Stimulated activated naive CD4-positive, alpha-beta T cell (primary cell): ENCODE data around the gene PDIK1L.

Experiments
- DNase-seq, 6 experiments: peaks; one replicate each; lab custom pipeline; 2025; lab: John Stamatoyannopoulos, UW

The PDIK1L gene

GRCh38 chr1:26155370-26156284 is 44.0 kb downstream of the PDIK1L start:
- DNase-seq: no peak

GRCh38 chr1:26156285-26157038 is 44.8 kb downstream of the PDIK1L start:
- peak in 3 of 6 experiments; percentile 15 to 42 (median 18) for DNase-seq

- DNase-seq: no peak
Observed at GRCh38 chr1:26158271-26158907, 46.8 kb downstream of the PDIK1L start.

GRCh38 chr1:26158908-26159742 is 47.5 kb downstream of the PDIK1L start, which contains the start of gene FAM110D:
FAM110D (plus strand) TSS chr1:26159079; CDS start chr1:26161292, 2,213 bp downstream.
- DNase-seq: no peak

- DNase-seq: no peak
Observed at GRCh38 chr1:26159743-26160039, 48.1 kb downstream of the PDIK1L start.

GRCh38 chr1:26160527-26161414 is 49.1 kb downstream of the PDIK1L start:
- no peak for DNase-seq

GRCh38 chr1:26161415-26162219 is 50.0 kb downstream of the PDIK1L start:
- peak in 4 of 6 experiments; percentile 17 to 49 (median 31) for DNase-seq

GRCh38 chr1:26162220-26162709 is 50.6 kb downstream of the PDIK1L start:
- no peak for DNase-seq

- no peak for DNase-seq
Observed at GRCh38 chr1:26163684-26164035, 52.0 kb downstream of the PDIK1L start.

- peak in 4 of 6 experiments; percentile 24 to 65 (median 50) for DNase-seq
Observed at GRCh38 chr1:26164036-26164860, 52.6 kb downstream of the PDIK1L start.

GRCh38 chr1:26164861-26165842 is 53.5 kb downstream of the PDIK1L start:
- DNase-seq: no peak

- no peak for DNase-seq
Observed at GRCh38 chr1:26166719-26167281, 55.2 kb downstream of the PDIK1L start.

GRCh38 chr1:26168410-26169197 is 57.0 kb downstream of the PDIK1L start, which contains the start of gene C1orf232:
C1orf232 (minus strand) TSS chr1:26168963; CDS start chr1:26168499, 464 bp downstream.
- DNase-seq: no peak

GRCh38 chr1:26169198-26169554 is 57.6 kb downstream of the PDIK1L start:
- DNase-seq: no peak

GRCh38 chr1:26169669-26170471 is 58.2 kb downstream of the PDIK1L start, which contains the start of gene ZNF593:
ZNF593 (plus strand) TSS chr1:26169908; CDS start chr1:26169984, 76 bp downstream.
- DNase-seq: peak; percentile 37 to 77 (median 66)
